GM12878 (cell line): ENCODE measurements around the gene C1orf35. TPM values are rescaled to one million over a fixed set of nuclear protein-coding genes. Genes with fewer than 3 reads are reported as not detected.

Experiments used
- ATAC-seq: fragments of 200-7000 bp; cut with Tn5 transposase; 3 replicates; pipeline ENCODE4 v1.9.1; 2020; ENCODE audit warnings: mild to moderate bottlenecking, moderate library complexity
- BruUV-seq: library from RNA; stranded (reverse); fragments of 400-500 nt; replicated peaks from 2 replicates; lab custom pipeline; 2021; lab: Mats Ljungman, UMichigan
- CTCF ChIA-PET: fragments of 300-600 bp; sonication (Branson Sonifier 250); formaldehyde crosslinking; extraction: SDS; loops from one replicate; lab custom pipeline; 2021; ENCODE audit warnings: inconsistent platforms; lab: Yijun Ruan, JAX
- POLR2A ChIA-PET: fragments of 350-600 bp; formaldehyde crosslinking; extraction: SDS; loops from one replicate; lab custom pipeline; 2021; ENCODE audit warnings: inconsistent platforms; lab: Charles Lee
- RAD21 ChIA-PET: fragments of 300-600 bp; sonication (Branson Sonifier 250); formaldehyde crosslinking; loops from one replicate; lab custom pipeline; 2023; ENCODE audit warnings: antibody characterized with exemption; ENCODE audit not compliant: unreplicated experiment; lab: Charles Lee
- SMC1A ChIA-PET: fragments of 300-600 bp; sonication (Branson Sonifier 250); formaldehyde crosslinking; loops from one replicate; lab custom pipeline; 2023; ENCODE audit not compliant: unreplicated experiment, uncharacterized antibody; lab: Charles Lee
- DNase-seq: peaks from one replicate; pipeline ENCODE4 v3.0.0-alpha.2; 2011; ENCODE audit warnings: low read depth, low spot score
- FAIRE-seq: peaks from 3 replicates; lab custom pipeline; 2011; peaks lifted over from hg19 to GRCh38; lab: Jason Lieb, UNC
- H2AFZ ChIP-seq: 2 replicates; pipeline ENCODE4 v1.6.0; 2011; ENCODE audit warnings: low read depth, low read length, control low read depth; ENCODE audit not compliant: control insufficient read depth
- H3K27ac ChIP-seq: 2 replicates; pipeline ENCODE4 v1.5.1; 2011; ENCODE audit warnings: control low read depth; ENCODE audit not compliant: control insufficient read depth, insufficient read depth
- H3K27me3 ChIP-seq, 2 experiments: replicated peaks in 1 of 2; 2 replicates each; pipeline versions ENCODE4 v1.6.0 to v1.6.1; 2011; ENCODE audit warnings: low read length in 1 of 2; ENCODE audit not compliant: control insufficient read depth in 2 of 2, insufficient read depth in 2 of 2
- H3K36me3 ChIP-seq, 2 experiments: 2 replicates each; pipeline ENCODE4 v1.5.1; 2011; ENCODE audit warnings: low read length in 1 of 2; ENCODE audit not compliant: control insufficient read depth in 2 of 2, insufficient read depth in 2 of 2
- H3K4me1 ChIP-seq: 2 replicates; pipeline ENCODE4 v1.6.1; 2011; ENCODE audit warnings: mild to moderate bottlenecking, low read length, moderate library complexity, mixed read lengths; ENCODE audit not compliant: control insufficient read depth, insufficient read depth
- H3K4me2 ChIP-seq: 2 replicates; pipeline ENCODE4 v1.6.0; 2011; ENCODE audit warnings: control low read depth; ENCODE audit not compliant: control insufficient read depth, insufficient read depth
- H3K4me3 ChIP-seq: fragments of 200-600 bp; sonication (generic); 2 replicates; pipeline ENCODE4 v1.5.1; 2016
- H3K79me2 ChIP-seq: 2 replicates; pipeline ENCODE4 v1.6.0; 2011; ENCODE audit warnings: low read length; ENCODE audit not compliant: control insufficient read depth, insufficient read depth
- H3K9ac ChIP-seq: 2 replicates; pipeline ENCODE4 v1.8.0; 2011; ENCODE audit warnings: low read length, control low read depth, mixed read lengths; ENCODE audit not compliant: control insufficient read depth, insufficient read depth
- H3K9me3 ChIP-seq: replicated peaks from 3 replicates; pipeline ENCODE4 v1.5.1; 2011; ENCODE audit warnings: mild to moderate bottlenecking, low read length; ENCODE audit not compliant: control insufficient read depth, insufficient read depth
- H4K20me1 ChIP-seq: 2 replicates; pipeline ENCODE4 v1.6.0; 2011; ENCODE audit not compliant: control insufficient read depth, insufficient read depth
- DPF2 ChIP-seq: fragments of 450-650 bp; IDR thresholded peaks from 2 replicates; pipeline ENCODE4 v1.6.1; 2017; ENCODE audit warnings: mild to moderate bottlenecking
- EED ChIP-seq: sonication (generic); IDR thresholded peaks from 2 replicates; pipeline ENCODE4 v1.6.1; 2016; ENCODE audit warnings: antibody characterized with exemption, low read depth
- GABPA ChIP-seq: IDR thresholded peaks from 2 replicates; pipeline ENCODE4 v1.6.1; 2014; ENCODE audit warnings: antibody characterized with exemption, low read depth, mild to moderate bottlenecking, inconsistent platforms
- GATAD2B ChIP-seq: fragments of 450-650 bp; conservative IDR thresholded peaks from 2 replicates; pipeline ENCODE4 v1.6.1; 2017; ENCODE audit warnings: low read depth, mild to moderate bottlenecking, moderate library complexity
- HDGF ChIP-seq: fragments of 450-650 bp; IDR thresholded peaks from 2 replicates; pipeline ENCODE4 v1.6.1; 2016; ENCODE audit warnings: antibody characterized with exemption
- IKZF1 ChIP-seq: fragments of 450-650 bp; conservative IDR thresholded peaks from 2 replicates; pipeline ENCODE4 v1.6.1; 2017; ENCODE audit warnings: antibody characterized with exemption, mild to moderate bottlenecking
- MLLT1 ChIP-seq: fragments of 450-650 bp; IDR thresholded peaks from 2 replicates; pipeline ENCODE4 v1.6.1; 2016; ENCODE audit warnings: mild to moderate bottlenecking
- POLR2A ChIP-seq: IDR thresholded peaks from 2 replicates; pipeline ENCODE4 v1.6.1; 2011; ENCODE audit warnings: low read depth, mild to moderate bottlenecking, low read length
- SIN3A ChIP-seq: IDR thresholded peaks from 2 replicates; pipeline ENCODE4 v1.6.1; 2012; ENCODE audit warnings: low read depth, low read length, improper control_type of control experiment
- SMAD1 ChIP-seq: fragments of 450-650 bp; IDR thresholded peaks from 2 replicates; pipeline ENCODE4 v1.6.1; 2018; ENCODE audit warnings: mild to moderate bottlenecking, low read depth; ENCODE audit not compliant: partially characterized antibody
- SMAD5 ChIP-seq: IDR thresholded peaks from 2 replicates; pipeline ENCODE4 v1.6.1; 2016; ENCODE audit warnings: antibody characterized with exemption, low read depth
- SMARCA5 ChIP-seq: fragments of 450-650 bp; IDR thresholded peaks from 2 replicates; pipeline ENCODE4 v1.6.1; 2017; ENCODE audit warnings: mild to moderate bottlenecking
- USF1 ChIP-seq: IDR thresholded peaks from 2 replicates; pipeline ENCODE4 v1.6.1; 2011; ENCODE audit warnings: borderline replicate concordance, low read depth, mild to moderate bottlenecking, moderate library complexity, mixed read lengths, low read length; ENCODE audit not compliant: insufficient read depth; ENCODE audit errors: extremely low read length
- WGBS: methylation state at CpG from one replicate; pipeline ENCODE4 v1.1.6; 2016; ENCODE audit warnings: low lambda C conversion rate; ENCODE audit not compliant: insufficient replicate concordance, insufficient coverage; ENCODE audit errors: missing lambda C conversion rate; 5-methylcytosine and 5-hydroxymethylcytosine counted together
- in situ Hi-C: fragments of 300-500 bp; cut with MboI; formaldehyde crosslinking; loops from 9 replicates; pipeline ENCODE4 v1.14.3; 2018; ENCODE audit warnings: mixed read lengths
- intact Hi-C: fragments of 100-400 bp; cut with micrococcal nuclease; formaldehyde crosslinking; loops from one replicate; pipeline ENCODE4 v1.14.2; 2022; ENCODE audit not compliant: unreplicated experiment
- polyA plus RNA-seq, 11 experiments: library from polyadenylated mRNA; depleted of rRNA in 4 of 11; unstranded in 6 of 11; stranded (reverse) in 5 of 11; fragments of >200 nt; fragmentation: Nextera tagmentation in 4 of 11; fragmentation: Illumina TruSeq in 1 of 11; extraction: Ambion mirVana in 4 of 11; extraction: Trizol in 1 of 11; gene quantifications; 1 replicate in 1 of 11; 2 replicates in 10 of 11; pipeline versions ENCODE4 v1.2.1 to v1.2.3, GENCODE V29; 2011 to 2016; ENCODE audit warnings: inconsistent platforms in 2 of 11, missing spikeins in 2 of 11, low read depth in 1 of 11
- total RNA-seq, 4 experiments: library from RNA; depleted of rRNA in 3 of 4; stranded (reverse); fragments of >200 nt in 3 of 4; fragmentation: Illumina TruSeq in 1 of 4; extraction: Trizol in 1 of 4; gene quantifications; 2 replicates each; pipeline versions ENCODE4 v1.2.1 to v1.2.3, GENCODE V29; 2013 to 2021

C1orf35 gene
- total and polyA plus RNA-seq, 10 of the 15 experiments (the other 5 are each of a cell fraction or from before 2014, with no cell fraction given), result 2.5 to 27.0 (median 10.6) TPM

- in situ Hi-C loops (no loop called here), intact Hi-C loops (loop anchor here (2.0 kb wide), 2 partner anchors 58 to 82 kb away; partner anchors contain the start of genes GUK1 and IBA57)
- H3K4me2 ChIP-seq, result peak overlapping the region; percentile 94
- FAIRE-seq (no peak), DNase-seq (no peak), ATAC-seq (peak; percentile 13)
- H3K27me3 ChIP-seq, result no peaks in the 10 kb centered on the region
- H3K4me3 ChIP-seq, result peak overlapping the region; percentile 94
- ChIA-PET CTCF (interaction anchor here (1.4 to 2.7 kb wide), 5 partner anchors 41 to 84 kb away, joined by 3 to 14 read pairs (median 4); partner anchors contain the start of gene IBA57), SMC1A (interaction anchor here (1.2 to 1.7 kb wide), 2 partner anchors 84 kb away, joined by 3 to 5 read pairs; no protein-coding TSS in a partner anchor), RAD21 (interaction anchor here (1.1 to 1.4 kb wide), 2 partner anchors 17 to 47 kb away, joined by 3 to 4 read pairs; no protein-coding TSS in a partner anchor), POLR2A (interaction anchor here (1.0 to 2.0 kb wide), 6 partner anchors 23 to 84 kb away, joined by 3 to 7 read pairs (median 4); no protein-coding TSS in a partner anchor)
- WGBS, result 1% methylated on average over 71 of the region's 79 CpGs
- peak overlapping the region; percentile 96 for H3K27ac ChIP-seq
- H4K20me1 ChIP-seq, result peaks cover 39% of the 10 kb centered on the region
- H2AFZ ChIP-seq, result 0 out of 2 replicates have a peak overlapping the region, but pooled peaks have one; percentile 23
- H3K4me1 ChIP-seq, result peaks cover 40% of the 10 kb centered on the region
- no peaks in the 10 kb centered on the region for H3K9me3 ChIP-seq
- peaks cover 87% of the 10 kb centered on the region for H3K79me2 ChIP-seq
- TF ChIP-seq HDGF, result 0 out of 2 replicates have a peak, but pooled peaks have one; percentile 26
- TF ChIP-seq GABPA, result no peak
- 0 out of 2 replicates have a peak, but pooled peaks have one; percentile 7 for TF ChIP-seq DPF2
- TF ChIP-seq SMAD5, result 0 out of 2 replicates have a peak, but pooled peaks have one; percentile 2
- TF ChIP-seq MLLT1, result 0 out of 2 replicates have a peak, but pooled peaks have one; percentile 35
- TF ChIP-seq SIN3A, result peak; percentile 45; the same call in 1 of the 2 replicates
- peak; percentile 15; the same call in 1 of the 2 replicates for TF ChIP-seq IKZF1
- 0 out of 2 replicates have a peak, but pooled peaks have one; percentile 32 for TF ChIP-seq EED
- peak; percentile 47; the same call in 1 of the 2 replicates for TF ChIP-seq POLR2A
- TF ChIP-seq GATAD2B, result peak; percentile 31; the same call in 1 of the 2 replicates
- no peak for TF ChIP-seq USF1
- peak; percentile 4; the same call in 1 of the 2 replicates for TF ChIP-seq SMARCA5
- no peak for TF ChIP-seq SMAD1
- TF ChIP-seq, all 136 proteins: peak for 10
- BruUV-seq, result TSS peak; percentile 43
- Histone ChIP-seq H3K9ac (peak overlapping the region; percentile 99), H3K36me3 (peaks cover 0 to under 1% of the 10 kb centered on the region in 2 experiments; a peak in 1 of 4 replicates)
Measured at GRCh38 chr1:228082918-228083870, 19.9 kb downstream of the C1orf35 start.
